CD4-positive, alpha-beta T cell treated with Interleukin-10 for 1 hour (primary cell): Measurements from ENCODE around the gene TOB2.
"Not testable (repeated sequence)": the region's sequence is repeated elsewhere in the genome, so short reads cannot be mapped to it uniquely, and the experiment has no call there.

ENCODE experiments used
- DNase-seq: peaks from one replicate; pipeline ENCODE4 v3.0.0-alpha.2; 2020

The TOB2 gene

GRCh38 chr22:41461901-41462300 is 15.3 kb upstream of the TOB2 start:
- no peak for DNase-seq

- DNase-seq, result not testable (repeated sequence)
Measured at GRCh38 chr22:41460071-41460470, 13.5 kb upstream of the TOB2 start.

GRCh38 chr22:41459431-41459830 is 12.8 kb upstream of the TOB2 start:
- DNase-seq, result no peak

- no peak for DNase-seq
Measured at GRCh38 chr22:41458161-41458728, 11.6 kb upstream of the TOB2 start.

- peak; percentile 96 for DNase-seq
Measured at GRCh38 chr22:41448189-41448808, 1.7 kb upstream of the TOB2 start.

- peak; percentile 58 for DNase-seq
Measured at GRCh38 chr22:41447435-41448188, 1.0 kb upstream of the TOB2 start.

- DNase-seq, result no peak
Measured at GRCh38 chr22:41446057-41446501, 522 bp downstream of the TOB2 start.

- DNase-seq, result peak; percentile 43
Measured at GRCh38 chr22:41445129-41446056, 1.2 kb downstream of the TOB2 start.

GRCh38 chr22:41444360-41445128 is 2.1 kb downstream of the TOB2 start:
- peak; percentile 90 for DNase-seq

- no peak for DNase-seq
Measured at GRCh38 chr22:41442240-41442792, 4.3 kb downstream of the TOB2 start.

GRCh38 chr22:41440511-41440910 is 6.1 kb downstream of the TOB2 start:
- not testable (repeated sequence) for DNase-seq

- no peak for DNase-seq
Measured at GRCh38 chr22:41437198-41437597, 9.4 kb downstream of the TOB2 start.

- DNase-seq, result no peak
Measured at GRCh38 chr22:41436322-41437113, 10.1 kb downstream of the TOB2 start.

- no peak for DNase-seq
Measured at GRCh38 chr22:41435560-41435959, 11.0 kb downstream of the TOB2 start.

GRCh38 chr22:41434361-41435003 is 12.1 kb downstream of the TOB2 start:
- not testable (repeated sequence) for DNase-seq

- DNase-seq, result not testable (repeated sequence)
Measured at GRCh38 chr22:41433480-41433879, 13.1 kb downstream of the TOB2 start.

- DNase-seq, result no peak
Measured at GRCh38 chr22:41431656-41432055, 14.9 kb downstream of the TOB2 start.

- no peak for DNase-seq
Measured at GRCh38 chr22:41429951-41430332, 16.7 kb downstream of the TOB2 start.

GRCh38 chr22:41429232-41429950 is 17.2 kb downstream of the TOB2 start:
- DNase-seq, result no peak
